ENCODE measurements around the gene PAGE2B. TPM values are rescaled to one million over a fixed set of nuclear protein-coding genes. Genes with fewer than 3 reads are reported as not detected.
"Not testable (repeated sequence)": the region's sequence is repeated elsewhere in the genome, so short reads cannot be mapped to it uniquely, and the experiment has no call there.

Gene PAGE2B
- total RNA-seq, 2 donors from 2014 or later, result not detected

- DNase-seq, result no peak
- intact Hi-C loops (cut with DNase I, micrococcal nuclease), result no loop called here
Observed at GRCh38 chrX:55102754-55103153, 27.9 kb downstream of the PAGE2B start.

GRCh38 chrX:55107262-55107661, 32.4 kb downstream of the PAGE2B start:
- DNase-seq (no peak), ATAC-seq (no peak)
- intact Hi-C loops (cut with DNase I, micrococcal nuclease), result no loop called here

More at GRCh38 chrX:55102754-55103153, 27.9 kb downstream of the PAGE2B start:
- no peak for ATAC-seq

GRCh38 chrX:55107911-55108310, 33.1 kb downstream of the PAGE2B start:
- DNase-seq (no peak), ATAC-seq (no peak)
- intact Hi-C loops (cut with DNase I, micrococcal nuclease), result no loop called here

- ATAC-seq (no peak), DNase-seq (no peak)
- intact Hi-C loops (cut with DNase I, micrococcal nuclease), result no loop called here
Observed at GRCh38 chrX:55109306-55109705, 34.5 kb downstream of the PAGE2B start.

- ATAC-seq (no peak), DNase-seq (no peak)
- intact Hi-C loops (cut with DNase I, micrococcal nuclease), result no loop called here
Observed at GRCh38 chrX:55111578-55112254, 36.9 kb downstream of the PAGE2B start.

GRCh38 chrX:55116589-55116988, 41.8 kb downstream of the PAGE2B start:
- ATAC-seq; intact Hi-C loops (cut with DNase I, micrococcal nuclease); DNase-seq: not testable (repeated sequence)

GRCh38 chrX:55118574-55118973, 43.7 kb downstream of the PAGE2B start:
- DNase-seq (no peak), ATAC-seq (no peak)
- intact Hi-C loops (cut with DNase I, micrococcal nuclease), result no loop called here

- intact Hi-C loops (cut with DNase I, micrococcal nuclease), result no loop called here
- ATAC-seq (no peak), DNase-seq (no peak)
Observed at GRCh38 chrX:55119271-55119670, 44.4 kb downstream of the PAGE2B start.

GRCh38 chrX:55119712-55120111, 44.9 kb downstream of the PAGE2B start:
- ATAC-seq, result no peak
- no peak for DNase-seq
- intact Hi-C loops (cut with DNase I, micrococcal nuclease), result no loop called here

- DNase-seq (no peak), ATAC-seq (no peak)
- intact Hi-C loops (cut with DNase I, micrococcal nuclease), result no loop called here
Observed at GRCh38 chrX:55120761-55121358, 46.0 kb downstream of the PAGE2B start.

GRCh38 chrX:55123900-55124299, 49.1 kb downstream of the PAGE2B start:
- ATAC-seq, result no peak
- DNase-seq, result no peak
- intact Hi-C loops (cut with DNase I, micrococcal nuclease), result no loop called here

GRCh38 chrX:55127692-55128091, 52.9 kb downstream of the PAGE2B start:
- DNase-seq, result no peak
- ATAC-seq, result peak; percentile 85
- intact Hi-C loops (cut with DNase I, micrococcal nuclease), result no loop called here

Other genes starting within 250 kb of the PAGE2B start
- 1 to 10 TPM; 1.5 to 2.1 TPM for gene TRO, start 154.2 kb upstream of the PAGE2B start, total RNA-seq
- gene PFKFB1, start 80.8 kb upstream of the PAGE2B start, total RNA-seq, result under 1 TPM; 0.31 to 0.34 TPM
- gene APEX2, start 74.7 kb upstream of the PAGE2B start, total RNA-seq, result 10 to 100 TPM; 20.8 to 22.1 TPM
- gene ALAS2, start 44.1 kb upstream of the PAGE2B start, total RNA-seq, result not detected
- gene PAGE2, start 14.0 kb downstream of the PAGE2B start, total RNA-seq, result not detected
- not detected for gene PAGE5, start 145.3 kb downstream of the PAGE2B start, total RNA-seq
- gene PAGE3, start 189.9 kb downstream of the PAGE2B start, total RNA-seq, result not detected

Measured in left colon (tissue), 2 donors.